ENCODE results near the gene SLC7A5.
"Not testable (repeated sequence)": the region's sequence is repeated elsewhere in the genome, so short reads cannot be mapped to it uniquely, and the experiment has no call there.

Gene SLC7A5

DNA sequence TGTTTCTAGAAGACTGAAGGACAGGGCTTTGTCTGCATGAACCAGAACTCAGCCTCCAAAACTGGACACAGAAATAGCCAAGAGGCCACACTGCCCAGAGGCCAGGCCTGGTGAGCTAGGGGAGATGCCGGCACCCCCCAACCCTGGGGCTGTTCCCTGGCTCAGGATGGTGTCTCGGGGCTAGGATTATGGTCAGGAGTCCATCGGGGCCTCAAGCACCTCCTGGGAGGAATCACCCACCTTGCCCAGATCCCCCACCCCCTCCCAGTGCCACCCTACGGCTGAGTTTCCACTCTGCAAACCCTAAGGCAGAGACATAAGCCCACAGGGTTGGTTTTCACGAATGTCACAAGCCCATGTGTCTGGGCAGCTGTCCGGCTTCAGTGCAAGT is 37.2 kb downstream of the SLC7A5 start:
- DNase-seq = no peak

DNA sequence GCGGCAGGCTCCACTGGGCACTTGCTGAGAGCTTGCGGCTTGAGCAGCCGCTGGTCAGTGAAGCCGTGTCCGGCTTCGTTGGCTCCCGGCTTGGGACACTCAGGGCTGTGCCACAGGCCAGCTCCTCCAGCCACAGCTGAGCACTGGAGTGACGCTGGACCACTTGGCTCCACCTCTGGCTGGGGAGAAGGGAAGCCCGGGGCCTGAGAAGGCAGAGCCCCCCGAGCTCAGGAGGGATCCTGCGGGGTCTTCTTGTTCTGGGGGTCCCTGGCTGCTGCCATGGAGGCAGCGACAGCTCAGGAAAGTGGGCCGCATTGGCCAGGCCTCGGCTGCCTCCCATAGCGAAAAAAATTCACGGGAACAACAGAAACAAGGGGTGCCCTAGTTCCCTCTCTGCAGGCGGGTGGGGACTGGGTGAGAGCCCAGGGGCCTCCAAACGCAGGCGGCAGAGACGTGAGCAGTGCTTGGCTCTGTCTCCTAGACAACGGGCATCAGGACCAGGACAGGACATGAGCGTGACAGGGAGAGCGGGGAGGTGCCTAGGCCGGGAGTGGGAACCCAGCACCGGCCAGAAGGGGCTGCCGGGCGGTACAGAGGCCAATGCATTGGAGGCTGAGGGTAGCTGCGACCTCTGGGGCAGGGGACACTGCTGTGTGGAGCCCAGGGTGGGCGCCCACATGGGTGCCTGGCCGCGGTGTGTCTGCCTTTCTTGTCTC is 37.7 kb downstream of the SLC7A5 start:
- peak; percentile 64 for DNase-seq

DNA sequence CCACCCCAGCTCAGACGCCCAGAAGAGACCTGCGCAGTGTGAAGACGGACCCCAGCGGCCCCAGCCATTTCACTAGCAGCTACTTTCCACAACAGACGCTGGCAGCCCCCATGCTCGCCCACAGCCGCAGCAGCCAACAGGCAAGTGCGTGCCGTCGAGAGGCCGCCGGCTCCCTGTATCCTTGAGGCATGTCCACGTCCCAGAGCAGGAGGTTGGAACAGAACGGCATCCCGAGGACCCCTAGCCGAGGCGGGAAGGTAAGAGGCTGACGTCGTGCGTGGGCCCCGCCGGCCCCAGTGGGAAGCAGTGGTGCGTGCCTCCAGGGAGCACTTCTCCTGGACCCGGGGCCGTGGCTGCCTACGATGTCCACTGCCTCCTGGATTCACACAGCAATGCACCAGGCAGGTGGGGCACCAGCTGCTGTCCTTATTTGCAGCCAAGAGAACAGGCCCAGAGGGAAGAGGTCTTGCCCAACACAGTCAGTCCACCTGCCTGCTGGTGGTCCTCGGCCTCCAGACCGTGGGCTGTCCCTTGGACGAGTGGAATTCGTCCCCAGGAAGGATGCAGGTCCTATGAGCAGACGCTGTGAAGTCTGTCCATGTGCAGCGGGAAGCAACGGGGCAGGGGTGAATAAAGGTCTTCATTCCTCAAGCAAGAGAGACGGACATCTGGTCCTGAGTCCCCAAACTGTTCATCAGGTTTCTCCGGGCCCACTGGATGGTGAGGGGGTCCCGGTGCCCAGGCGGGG is 38.5 kb downstream of the SLC7A5 start:
- no peak for DNase-seq

DNA sequence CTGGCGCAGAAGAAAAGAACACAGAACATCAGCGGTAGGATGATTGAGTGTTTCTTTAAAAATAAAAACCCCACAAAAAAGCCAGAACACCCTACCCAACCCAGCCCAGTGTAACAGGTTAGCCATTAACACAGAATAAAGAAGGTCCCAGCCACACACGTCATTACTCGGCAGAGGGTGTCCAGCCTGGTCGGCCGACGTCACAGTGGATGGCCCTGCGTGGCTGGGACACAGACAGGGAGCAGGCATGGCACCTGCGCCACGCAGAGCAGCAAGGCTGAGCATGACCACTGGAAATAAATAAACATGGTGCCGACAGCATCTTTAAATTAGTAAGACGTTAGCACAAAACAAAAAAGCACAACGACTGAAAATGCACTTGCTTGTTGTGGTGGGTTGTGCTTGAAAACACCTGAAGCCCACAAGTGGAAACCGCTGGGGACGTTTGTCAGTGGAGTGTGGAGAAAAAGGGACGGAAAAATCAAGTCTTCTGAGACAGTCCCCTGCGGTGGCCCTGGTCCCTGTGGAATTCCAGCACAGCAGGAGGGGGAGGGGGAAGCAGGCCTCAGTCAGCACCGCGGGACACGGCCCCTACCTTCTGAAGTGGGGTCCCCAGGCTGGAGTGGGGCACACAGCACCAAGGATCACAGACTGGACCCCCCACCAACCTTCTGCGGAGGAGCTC is 39.2 kb downstream of the SLC7A5 start:
- no peak for DNase-seq

DNA sequence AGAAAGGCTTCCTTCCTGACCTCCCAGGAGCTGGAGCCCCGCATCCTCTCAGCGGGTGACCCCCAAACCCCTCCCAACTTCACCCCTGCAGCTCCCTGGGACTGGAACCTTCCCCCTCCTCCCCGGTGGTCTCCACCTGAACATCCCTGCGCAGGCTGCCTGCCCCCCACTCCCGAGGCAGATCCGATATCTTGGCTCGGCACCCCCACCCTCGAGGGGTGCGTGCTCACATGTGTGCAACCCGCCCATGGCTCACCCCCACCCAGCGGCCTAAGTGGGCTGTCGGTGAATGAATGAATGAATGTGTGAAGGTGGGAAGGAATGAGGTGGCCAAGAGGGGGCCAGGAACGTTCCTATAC is 39.7 kb downstream of the SLC7A5 start:
- DNase-seq = no peak

DNA sequence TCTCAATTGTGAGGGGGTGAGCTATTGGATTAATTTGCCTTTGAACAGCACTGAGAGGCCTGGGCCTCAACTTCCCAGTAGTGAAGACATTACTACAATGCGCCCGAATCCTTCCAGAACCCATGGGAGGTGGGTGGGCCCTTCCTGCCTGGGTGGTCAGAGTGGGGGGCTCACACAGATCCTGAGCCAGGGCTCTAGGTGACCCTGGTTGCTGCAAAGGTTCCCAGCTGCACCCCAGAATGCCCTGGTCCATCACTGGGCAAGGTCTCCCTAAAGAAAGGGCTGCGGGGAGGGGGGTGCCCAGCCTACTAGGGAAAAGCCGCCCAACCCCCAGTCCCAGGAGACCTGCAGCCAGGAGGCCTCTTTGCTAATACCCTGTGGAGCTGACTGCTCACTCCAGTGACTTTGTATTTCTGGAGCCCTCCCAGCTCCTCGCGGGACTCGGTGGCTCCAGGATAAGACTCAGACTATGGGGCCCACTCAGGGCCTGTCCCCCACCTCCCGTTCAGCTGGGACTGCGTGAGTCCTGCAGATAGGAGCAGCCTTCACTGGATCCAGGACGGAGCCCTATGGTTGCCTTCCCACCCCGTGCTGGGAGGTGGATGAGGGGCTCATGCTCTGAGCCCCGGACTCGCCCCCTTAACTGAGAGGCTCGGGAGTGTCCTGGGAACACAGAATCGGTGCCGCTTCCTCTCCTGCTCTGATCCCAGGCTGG is 40.2 kb downstream of the SLC7A5 start:
- DNase-seq = no peak

DNA sequence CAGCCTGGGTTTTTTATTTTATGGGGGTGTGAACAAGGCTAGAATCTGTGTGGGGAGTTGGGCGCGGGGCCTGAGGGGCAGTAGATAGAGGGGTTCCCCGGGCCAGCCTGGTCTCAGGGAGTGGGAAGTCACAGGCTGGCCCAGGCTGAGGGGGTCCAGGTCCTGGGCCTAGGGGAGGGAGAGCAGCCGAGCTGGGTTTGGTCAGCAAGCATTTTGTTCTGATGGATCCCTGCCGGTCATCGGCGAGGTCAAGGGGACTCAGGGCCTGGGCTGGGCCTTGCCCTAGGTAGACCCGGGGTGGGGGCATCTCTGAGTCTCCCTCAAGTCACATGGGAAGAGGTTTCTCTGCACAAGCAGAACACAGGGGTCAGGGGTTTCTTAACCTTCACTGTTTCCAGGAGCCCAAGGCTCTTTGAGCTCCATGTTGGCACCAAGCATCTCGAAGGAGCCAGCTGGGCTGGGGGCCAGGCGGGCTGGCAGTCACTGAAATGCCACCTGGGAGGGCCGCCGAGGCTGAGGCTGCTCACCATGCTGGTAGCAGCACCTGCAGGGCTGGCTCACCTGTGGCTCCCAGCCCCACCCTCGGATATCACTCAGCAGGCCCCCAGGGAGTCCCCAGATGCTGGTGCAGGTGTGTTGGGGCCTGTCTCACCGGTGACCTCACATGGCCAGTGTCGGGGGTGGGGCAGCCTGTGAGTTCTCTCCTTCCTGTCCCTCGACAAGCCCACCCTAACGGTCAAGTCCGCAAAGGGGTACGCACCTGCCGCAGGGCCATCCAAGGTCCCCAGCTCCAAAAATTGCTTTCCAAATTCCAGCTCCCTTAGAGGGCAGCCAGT is 41.0 kb downstream of the SLC7A5 start:
- DNase-seq = no peak

DNA sequence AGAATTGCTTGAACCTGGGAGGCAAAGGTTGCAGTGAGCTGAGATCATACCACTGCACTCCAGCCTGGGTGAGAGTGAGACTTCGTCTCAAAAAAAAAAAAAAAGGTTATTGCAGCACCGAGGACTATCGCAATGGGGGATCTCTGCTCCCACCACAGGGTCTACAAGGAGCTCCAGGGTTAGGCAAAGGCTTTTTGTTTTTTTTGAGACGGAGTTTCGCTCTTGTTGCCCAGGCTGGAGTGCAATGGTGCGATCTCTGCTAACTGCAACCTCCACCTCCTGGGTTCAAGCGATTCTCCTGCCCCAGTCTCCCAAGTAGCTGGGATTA is 41.8 kb downstream of the SLC7A5 start:
- not testable (repeated sequence) for DNase-seq

DNA sequence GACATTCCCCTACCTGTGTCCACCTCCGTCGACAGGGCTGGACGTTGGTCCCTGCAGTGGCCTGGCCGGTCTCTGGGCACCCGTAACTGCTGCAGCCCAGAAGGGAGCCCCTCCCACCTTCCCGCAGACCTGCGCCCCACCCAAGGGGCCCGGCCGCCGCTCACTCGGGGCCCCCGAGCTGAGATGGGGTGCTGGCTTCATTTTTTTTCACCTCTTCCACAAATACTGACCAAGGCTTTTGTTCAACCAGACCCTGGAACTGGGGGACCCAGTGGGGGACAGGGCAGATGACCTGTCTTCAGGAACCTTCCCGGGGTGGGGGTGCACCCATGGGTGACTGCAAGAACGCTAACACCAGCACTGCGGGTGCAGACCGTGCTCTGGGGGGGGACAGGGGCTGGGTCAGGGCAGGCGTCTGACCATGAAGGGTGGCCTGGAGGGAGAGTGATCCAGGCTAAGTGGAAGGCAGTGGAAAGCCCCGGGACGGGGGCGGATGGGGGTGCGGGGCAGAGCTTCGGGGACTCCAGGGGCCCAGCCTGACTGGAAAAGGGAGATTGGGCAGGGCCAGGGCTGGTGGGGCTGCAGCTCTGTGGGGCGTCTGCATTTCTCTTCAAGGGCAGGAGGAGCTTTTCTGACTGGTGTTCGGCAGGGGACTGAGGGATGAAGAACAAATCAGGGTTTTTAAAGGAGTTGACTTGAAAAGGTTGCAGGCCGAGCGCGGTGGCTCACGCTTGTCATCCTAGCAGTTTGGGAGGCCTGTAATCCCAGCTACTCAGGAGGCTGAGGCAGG is 42.3 kb downstream of the SLC7A5 start:
- no peak for DNase-seq

DNA sequence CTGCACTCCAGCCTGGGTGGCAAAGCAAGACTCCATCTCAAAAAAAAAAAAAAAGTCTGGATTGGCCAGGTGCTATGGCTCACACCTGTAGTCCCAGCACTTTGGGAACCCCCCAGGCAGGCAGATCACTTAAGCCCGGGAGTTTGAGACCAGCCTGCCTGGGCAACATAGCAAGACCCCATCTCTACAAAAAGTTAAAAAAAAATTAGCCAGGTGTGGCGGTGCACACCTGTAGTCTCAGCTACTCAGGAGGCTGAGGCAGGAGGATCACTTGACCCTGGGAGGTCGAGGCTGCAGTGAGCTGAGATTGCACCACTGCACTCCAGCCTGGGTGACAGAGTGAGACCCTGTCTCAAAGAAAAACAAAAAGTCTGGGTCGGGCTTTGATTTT is 42.9 kb downstream of the SLC7A5 start:
- not testable (repeated sequence) for DNase-seq

DNA sequence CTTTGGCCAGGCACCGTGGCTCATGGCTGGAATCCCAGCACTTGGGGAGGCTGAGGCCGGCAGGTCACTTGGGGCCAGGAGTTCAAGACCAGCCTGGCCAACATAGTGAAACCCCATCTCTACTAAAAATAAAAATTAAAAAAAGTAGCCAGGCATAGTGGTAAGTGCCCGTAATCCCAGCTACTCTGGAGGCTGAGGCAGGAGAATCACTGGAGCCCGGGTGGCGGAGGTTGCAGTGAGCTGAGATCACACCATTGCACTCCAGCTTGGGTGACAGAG is 43.5 kb downstream of the SLC7A5 start:
- DNase-seq = not testable (repeated sequence)

DNA sequence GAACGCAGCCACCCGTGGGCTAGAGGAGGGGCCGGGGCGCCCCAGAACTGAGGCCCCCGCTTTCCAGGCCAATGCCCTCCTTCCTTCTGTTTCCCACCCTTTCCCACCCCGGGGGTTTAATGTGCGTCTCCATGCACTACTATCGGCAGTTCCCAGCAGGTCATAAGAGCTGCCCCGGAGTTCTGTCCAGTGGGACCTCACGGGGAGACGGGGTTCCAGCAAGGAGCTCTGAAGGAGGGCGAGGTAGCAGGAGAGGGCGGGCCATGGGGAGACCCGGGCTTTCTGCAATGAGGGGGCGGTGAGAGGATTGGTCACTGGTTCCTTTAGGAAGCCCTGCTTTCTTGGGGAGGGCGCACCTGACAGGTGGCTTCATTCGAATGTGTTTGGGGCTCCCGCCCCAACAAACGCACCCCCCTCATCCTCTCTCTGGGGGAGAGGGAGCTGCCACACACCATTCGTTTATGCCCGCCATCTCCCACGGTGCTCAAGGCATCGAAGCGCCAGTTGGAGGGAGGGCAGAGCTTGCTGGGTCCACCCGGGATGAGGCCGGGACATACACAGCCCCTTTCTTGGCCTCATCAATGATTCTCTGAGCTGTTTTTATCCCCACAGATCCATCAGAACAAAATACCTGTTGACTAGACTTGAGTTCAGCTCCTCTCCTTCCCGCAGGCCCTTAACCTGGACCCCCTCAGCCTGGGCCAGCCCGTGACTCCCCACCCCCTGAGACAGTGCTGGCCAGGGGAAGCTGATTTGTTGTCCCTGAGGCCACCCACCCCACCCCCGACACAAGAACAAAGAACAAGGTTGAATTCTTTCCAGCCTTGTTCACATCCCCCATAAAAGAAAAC is 44.1 kb downstream of the SLC7A5 start:
- no peak for DNase-seq

DNA sequence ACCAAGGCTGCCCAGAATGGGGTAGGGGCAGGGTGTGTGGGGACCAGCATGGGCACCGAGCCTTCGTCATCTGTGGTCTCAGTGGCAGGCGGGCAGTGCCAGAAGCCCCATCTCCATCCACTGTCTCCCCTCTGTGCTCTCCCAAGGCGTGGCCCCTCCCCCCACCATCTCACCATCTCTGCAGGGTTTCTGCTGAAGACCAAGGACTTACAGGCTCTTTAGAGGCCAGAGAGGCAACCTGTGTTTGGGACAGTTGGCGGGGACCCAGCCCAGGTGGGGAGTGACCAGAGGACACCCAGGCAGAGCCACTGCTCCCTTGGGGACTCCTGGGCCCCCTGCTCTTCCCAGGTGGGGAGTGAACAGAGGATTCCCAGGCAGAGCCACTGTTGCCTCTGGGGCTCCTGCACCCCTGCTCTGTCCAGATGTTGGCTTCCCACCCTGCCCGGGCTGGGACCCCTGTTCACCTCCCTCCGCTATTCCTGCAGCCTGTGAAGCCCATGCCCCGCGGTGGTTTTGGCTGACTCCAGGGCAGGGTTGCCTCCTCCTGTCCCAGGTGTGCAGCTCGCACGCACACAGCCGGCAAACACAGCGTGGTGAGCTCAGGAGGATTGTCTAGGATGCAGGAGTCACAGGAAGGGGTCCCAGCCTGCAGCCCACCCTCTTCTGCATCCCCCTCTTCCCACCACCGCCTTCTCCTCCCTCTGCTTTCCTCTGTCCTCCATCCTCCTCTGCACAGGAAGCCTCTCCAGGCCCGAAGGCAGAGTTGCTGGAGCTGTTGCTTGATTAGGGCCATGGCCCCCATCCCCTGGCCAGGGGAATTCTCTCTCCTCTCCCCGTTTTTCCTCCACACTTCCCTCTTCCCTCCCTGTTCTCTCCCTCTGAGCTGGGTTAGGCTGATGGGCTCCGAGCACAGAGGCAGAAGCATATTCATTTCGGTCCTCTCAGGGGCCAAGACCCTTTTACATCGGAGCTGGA is 45.0 kb downstream of the SLC7A5 start:
- no peak for DNase-seq

DNA sequence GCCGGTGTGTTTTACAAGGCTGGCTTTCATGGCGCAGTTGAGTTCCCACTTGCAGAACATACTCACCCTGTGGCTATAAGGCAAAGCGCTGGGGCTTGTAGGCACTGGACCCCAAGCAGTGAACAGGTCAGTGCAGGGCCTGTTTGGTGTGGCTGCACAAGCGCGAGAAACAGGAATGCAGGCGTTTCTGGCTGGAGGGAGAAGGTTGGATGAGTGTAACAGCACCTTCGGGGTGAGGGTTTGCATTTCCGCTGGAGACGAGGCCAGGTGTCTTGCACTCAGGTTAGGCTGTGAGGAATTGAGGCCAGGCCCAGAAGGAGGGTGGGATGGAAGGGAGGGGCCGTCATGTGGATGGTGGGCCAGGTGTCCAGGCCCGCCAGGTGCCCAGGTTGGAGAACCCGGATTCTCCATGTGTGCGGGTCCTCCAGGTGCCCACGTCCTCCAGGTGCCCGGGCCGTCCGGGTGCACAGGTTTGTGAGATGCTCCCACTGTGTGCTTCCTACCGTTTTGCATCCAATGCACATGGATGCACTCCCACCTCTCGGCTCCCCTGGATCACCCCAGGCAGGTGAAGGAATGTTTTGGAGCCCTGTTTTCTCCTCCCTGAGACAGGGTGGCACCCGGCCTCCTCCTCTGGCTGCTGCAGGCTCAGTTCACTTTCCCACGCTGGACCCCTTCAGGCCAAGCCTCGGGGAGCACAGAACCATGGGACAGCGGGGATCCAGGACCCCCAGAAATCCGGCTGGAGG is 46.0 kb downstream of the SLC7A5 start:
- no peak for DNase-seq

DNA sequence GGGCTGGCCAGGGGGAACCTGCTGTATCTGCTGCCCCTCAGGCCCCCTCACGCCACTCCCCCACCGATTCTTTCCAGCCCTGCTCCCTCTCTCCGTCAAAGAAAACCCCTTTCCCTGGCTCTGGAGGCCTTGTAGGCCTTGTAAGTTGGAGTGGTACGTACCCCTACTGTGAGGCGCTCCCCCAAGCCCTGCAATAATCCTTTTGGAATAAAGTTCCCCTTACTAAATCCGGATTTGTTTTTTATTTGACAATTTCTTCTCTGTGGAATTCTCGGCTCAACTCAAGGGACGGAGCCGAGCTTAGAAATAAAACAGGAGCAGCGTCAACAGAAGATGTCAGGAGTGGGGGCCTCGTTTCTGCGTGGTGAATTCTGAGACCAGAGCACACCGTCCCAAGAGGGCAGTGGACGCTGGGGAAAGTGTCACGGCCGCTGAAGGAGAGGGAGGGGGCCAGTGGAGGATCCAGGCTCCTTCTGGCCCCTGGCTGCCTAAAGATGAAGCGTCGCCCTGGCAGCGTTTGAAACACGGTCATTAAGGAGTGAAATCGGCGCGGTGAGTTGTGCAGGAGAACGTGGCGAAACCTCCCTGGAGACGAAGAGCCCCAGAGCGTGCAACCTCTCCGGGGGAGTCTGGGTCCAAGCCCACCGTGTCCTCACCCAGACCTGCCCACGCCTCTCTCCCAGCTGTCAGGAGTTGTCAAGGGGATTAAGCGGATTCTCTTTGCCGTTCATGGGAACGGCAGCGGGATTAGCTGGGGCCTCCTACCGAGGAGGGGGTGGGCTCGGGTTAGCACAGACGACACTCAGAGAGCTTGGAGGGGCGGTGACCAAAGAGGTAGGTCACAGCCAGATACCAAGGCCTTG is 47.0 kb downstream of the SLC7A5 start:
- peak; percentile 84 for DNase-seq

DNA sequence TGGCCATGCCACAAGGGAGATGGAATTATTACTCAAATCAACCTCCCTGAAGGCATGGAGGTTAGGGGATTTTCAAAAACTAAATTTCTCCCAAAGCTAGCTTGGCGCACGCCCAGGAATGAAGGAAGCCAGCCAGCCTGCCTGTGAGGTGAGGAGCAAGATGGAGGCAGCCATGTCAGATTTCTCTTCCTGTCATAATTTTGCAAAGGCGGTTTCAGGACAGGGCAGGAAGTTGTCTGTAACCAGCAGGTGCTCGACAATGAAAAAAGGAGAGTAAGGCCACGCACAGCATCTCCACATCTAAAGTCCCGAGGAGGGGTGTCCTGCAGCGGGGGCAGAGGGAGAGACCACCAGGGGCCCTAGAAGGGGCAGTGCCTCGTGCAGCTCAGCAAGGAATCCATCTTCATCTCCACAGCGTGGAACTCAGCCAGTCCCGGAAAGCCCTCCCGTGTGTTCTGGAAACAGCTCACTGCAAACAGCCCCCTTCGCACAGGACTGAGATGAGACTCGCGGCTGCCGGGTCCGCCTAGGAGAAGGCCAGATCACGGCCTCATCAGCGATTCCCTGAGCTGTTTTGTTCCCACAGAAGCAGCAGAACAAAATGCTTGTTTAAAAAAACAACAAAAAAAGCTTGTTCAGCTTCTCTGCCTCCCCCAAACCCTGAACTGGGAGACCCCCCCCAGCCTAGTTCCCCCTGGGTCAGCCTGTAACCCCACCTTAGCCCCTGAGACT is 47.8 kb downstream of the SLC7A5 start:
- peak; percentile 54 for DNase-seq

DNA sequence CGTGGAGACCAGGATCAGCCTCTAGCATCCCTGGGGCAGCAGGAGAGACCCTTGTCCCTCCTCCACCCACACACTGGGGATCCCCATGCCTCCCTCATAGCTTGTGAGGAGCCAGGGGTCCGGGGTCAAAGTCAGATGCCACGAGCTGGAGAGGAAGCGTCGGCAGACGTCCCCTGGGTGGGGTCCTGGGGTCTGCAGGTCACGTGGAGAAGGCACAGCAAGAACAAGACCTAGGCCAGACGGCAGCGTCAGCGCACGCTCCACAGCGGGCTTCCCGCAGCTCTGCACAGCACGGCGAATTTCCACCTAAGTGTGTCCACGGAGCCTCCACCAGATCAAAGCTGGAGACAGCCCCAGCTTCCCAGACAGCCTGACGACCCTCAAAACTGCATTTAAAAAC is 49.3 kb downstream of the SLC7A5 start:
- no peak for DNase-seq
